MM.1S (cell line): ENCODE measurements around the gene WIPI1.

ENCODE experiments used
- CTCF ChIP-seq: fragments of 300-600 bp; sonication (generic); IDR thresholded peaks from 2 replicates; pipeline ENCODE4 v1.5.1; 2016; ENCODE audit warnings: antibody characterized with exemption, low read length, mixed read lengths
- EZH2phosphoT487 ChIP-seq: fragments of 300-600 bp; sonication (generic); IDR thresholded peaks from 2 replicates; pipeline ENCODE4 v1.6.1; 2018; ENCODE audit warnings: antibody characterized with exemption, low read length

DNA sequence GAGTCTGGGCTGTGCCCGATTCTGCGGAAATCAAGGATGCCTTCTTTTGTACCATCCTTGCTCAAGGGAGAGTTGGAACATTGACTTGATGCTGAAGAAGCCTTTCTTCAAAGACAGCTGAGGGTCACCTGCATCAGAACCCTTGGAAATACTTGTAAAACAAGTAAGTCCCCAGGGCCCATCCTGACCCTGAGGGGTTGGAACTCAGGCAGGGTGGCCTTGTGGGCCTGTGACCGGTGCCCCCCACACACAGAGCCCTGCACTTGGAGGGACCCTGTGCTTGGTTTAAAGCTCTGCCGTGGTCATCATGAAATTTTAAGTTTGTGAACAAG, 56.9 kb downstream of the WIPI1 start:
- TF ChIP-seq CTCF (no peak), EZH2phosphoT487 (no peak)
